NAMALWA (cell line): ENCODE results near the gene A1CF.

Experiments
- DNase-seq: peaks from one replicate; pipeline ENCODE4 v3.0.0-alpha.2; 2015; ENCODE audit warnings: low spot score

Gene A1CF

GRCh38 chr10:50862719-50863118 lies 22.7 kb downstream of the A1CF start:
- no peak for DNase-seq

- no peak for DNase-seq
Observed at GRCh38 chr10:50861370-50861769, 24.1 kb downstream of the A1CF start.

- no peak for DNase-seq
Observed at GRCh38 chr10:50857579-50857978, 27.8 kb downstream of the A1CF start.

- DNase-seq: no peak
Observed at GRCh38 chr10:50855461-50855860, 30.0 kb downstream of the A1CF start.

- DNase-seq: no peak
Observed at GRCh38 chr10:50855015-50855414, 30.4 kb downstream of the A1CF start.

GRCh38 chr10:50853557-50853956 lies 31.9 kb downstream of the A1CF start:
- no peak for DNase-seq

- DNase-seq: no peak
Observed at GRCh38 chr10:50851884-50852671, 33.3 kb downstream of the A1CF start.

- no peak for DNase-seq
Observed at GRCh38 chr10:50850578-50851230, 34.7 kb downstream of the A1CF start.

- no peak for DNase-seq
Observed at GRCh38 chr10:50846753-50847152, 38.7 kb downstream of the A1CF start.

- no peak for DNase-seq
Observed at GRCh38 chr10:50837095-50837494, 48.3 kb downstream of the A1CF start.

GRCh38 chr10:50832171-50832751 lies 53.2 kb downstream of the A1CF start:
- no peak for DNase-seq

- DNase-seq: no peak
Observed at GRCh38 chr10:50830066-50830465, 55.4 kb downstream of the A1CF start.

GRCh38 chr10:50824782-50825181 lies 60.6 kb downstream of the A1CF start:
- no peak for DNase-seq

- DNase-seq: no peak
Observed at GRCh38 chr10:50823789-50824188, 61.6 kb downstream of the A1CF start.

- DNase-seq: no peak
Observed at GRCh38 chr10:50809596-50809995, 75.8 kb downstream of the A1CF start.

GRCh38 chr10:50807851-50808776 lies 77.3 kb downstream of the A1CF start:
- no peak for DNase-seq

- no peak for DNase-seq
Observed at GRCh38 chr10:50805981-50806622, 79.3 kb downstream of the A1CF start.

GRCh38 chr10:50799595-50799994 lies 85.8 kb downstream of the A1CF start:
- no peak for DNase-seq

GRCh38 chr10:50798297-50798696 lies 87.1 kb downstream of the A1CF start:
- DNase-seq: no peak

GRCh38 chr10:50796693-50797092 lies 88.7 kb downstream of the A1CF start:
- no peak for DNase-seq

- no peak for DNase-seq
Observed at GRCh38 chr10:50794490-50794889, 90.9 kb downstream of the A1CF start.
